IMR-90 (cell line): ENCODE results near the gene ARL6IP5. TPM values are rescaled to one million over a fixed set of nuclear protein-coding genes. Genes with fewer than 3 reads are reported as not detected.

Experiments used
- ATAC-seq: fragments of 200-7000 bp; cut with Tn5 transposase; 2 replicates; pipeline ENCODE4 v1.9.1; 2020; ENCODE audit warnings: low read depth, mild to moderate bottlenecking, moderate library complexity
- BruUV-seq: library from RNA; stranded (reverse); fragments of 400-500 nt; replicated peaks from 2 replicates; lab custom pipeline; 2021; lab: Mats Ljungman, UMichigan
- CTCF ChIA-PET: fragments of 300-600 bp; formaldehyde crosslinking; extraction: SDS; loops from one replicate; lab custom pipeline; 2021; ENCODE audit warnings: antibody characterized with exemption; lab: Yijun Ruan, JAX
- POLR2A ChIA-PET: fragments of 300-600 bp; sonication (Branson Sonifier 250); formaldehyde crosslinking; loops from one replicate; lab custom pipeline; 2022; ENCODE audit warnings: antibody characterized with exemption; ENCODE audit not compliant: unreplicated experiment; lab: Charles Lee
- DNase-seq: peaks from one replicate; pipeline ENCODE4 v3.0.0; 2013
- H2AFZ ChIP-seq: replicated peaks from 2 replicates; pipeline ENCODE3; 2013; ENCODE audit warnings: low read length, mild to moderate bottlenecking; ENCODE audit not compliant: poor library complexity
- H2AK5ac ChIP-seq: 2 replicates; pipeline ENCODE4 v1.6.1; 2013; ENCODE audit warnings: low read depth, low read length, inconsistent platforms
- H2AK9ac ChIP-seq: replicated peaks from 2 replicates; pipeline ENCODE3; 2013; ENCODE audit warnings: mild to moderate bottlenecking, low read depth, low read length, moderate library complexity; ENCODE audit not compliant: poor library complexity
- H2BK120ac ChIP-seq: 2 replicates; pipeline ENCODE4 v1.6.1; 2013; ENCODE audit warnings: low read depth, low read length, inconsistent platforms
- H2BK15ac ChIP-seq: 3 replicates; pipeline ENCODE4 v1.6.1; 2013; ENCODE audit warnings: low read depth, low read length, inconsistent platforms
- H2BK20ac ChIP-seq: 2 replicates; pipeline ENCODE4 v1.6.1; 2013; ENCODE audit warnings: low read depth, mild to moderate bottlenecking, inconsistent platforms, low read length, moderate library complexity
- H2BK5ac ChIP-seq: 2 replicates; pipeline ENCODE4 v1.6.1; 2013; ENCODE audit warnings: mild to moderate bottlenecking, low read depth, low read length, inconsistent platforms; ENCODE audit not compliant: poor library complexity, severe bottlenecking
- H3K14ac ChIP-seq: replicated peaks from 2 replicates; pipeline ENCODE4 v1.6.1; 2013; ENCODE audit warnings: low read depth, low read length, inconsistent platforms
- H3K18ac ChIP-seq: 2 replicates; pipeline ENCODE4 v1.6.1; 2013; ENCODE audit warnings: low read depth, low read length, control low read depth
- H3K23ac ChIP-seq: 2 replicates; pipeline ENCODE4 v1.6.1; 2013; ENCODE audit warnings: low read depth, low read length, inconsistent platforms
- H3K27ac ChIP-seq: 2 replicates; pipeline ENCODE4 v1.5.1; 2013; ENCODE audit warnings: mild to moderate bottlenecking, control low read depth, low read length; ENCODE audit not compliant: insufficient read depth
- H3K27me3 ChIP-seq: 2 replicates; pipeline ENCODE4 v1.6.1; 2013; ENCODE audit warnings: low read length; ENCODE audit not compliant: control insufficient read depth, insufficient read depth
- H3K36me3 ChIP-seq: 2 replicates; pipeline ENCODE4 v1.6.1; 2013; ENCODE audit warnings: low read length, mixed read lengths; ENCODE audit not compliant: control insufficient read depth, insufficient read depth
- H3K4ac ChIP-seq: 2 replicates; pipeline ENCODE4 v1.6.1; 2013; ENCODE audit warnings: low read depth, low read length, inconsistent platforms
- H3K4me1 ChIP-seq: 2 replicates; pipeline ENCODE4 v1.6.1; 2013; ENCODE audit warnings: low read length, mixed read lengths; ENCODE audit not compliant: control insufficient read depth, insufficient read depth
- H3K4me2 ChIP-seq: 2 replicates; pipeline ENCODE4 v1.6.1; 2013; ENCODE audit warnings: low read depth, mild to moderate bottlenecking, control low read depth, low read length, moderate library complexity
- H3K4me3 ChIP-seq: 2 replicates; pipeline ENCODE4 v1.5.1; 2013; ENCODE audit warnings: low read depth, mild to moderate bottlenecking, control low read depth, low read length, moderate library complexity; ENCODE audit not compliant: insufficient read depth
- H3K56ac ChIP-seq: 2 replicates; pipeline ENCODE4 v1.6.1; 2013; ENCODE audit warnings: low read length, inconsistent platforms; ENCODE audit not compliant: insufficient read depth; ENCODE audit errors: extremely low read depth
- H3K79me1 ChIP-seq, 2 experiments: 2 replicates each; pipeline ENCODE4 v1.6.1; 2013; ENCODE audit warnings: low read length in 2 of 2, inconsistent platforms in 1 of 2, low read depth in 1 of 2
- H3K9ac ChIP-seq: 2 replicates; pipeline ENCODE4 v1.6.1; 2013; ENCODE audit warnings: low read depth, low read length, control low read depth
- H3K9me1 ChIP-seq: 2 replicates; pipeline ENCODE4 v1.6.1; 2013; ENCODE audit warnings: low read length, inconsistent platforms; ENCODE audit not compliant: insufficient read depth
- H3K9me3 ChIP-seq: 2 replicates; pipeline ENCODE4 v1.6.1; 2013; ENCODE audit warnings: low read length; ENCODE audit not compliant: control insufficient read depth, insufficient read depth
- H4K20me1 ChIP-seq: 2 replicates; pipeline ENCODE4 v1.6.1; 2013; ENCODE audit warnings: low read length, inconsistent platforms; ENCODE audit not compliant: insufficient read depth
- H4K5ac ChIP-seq: 2 replicates; pipeline ENCODE4 v1.6.1; 2013; ENCODE audit warnings: mild to moderate bottlenecking, low read depth, low read length, control low read depth
- H4K8ac ChIP-seq, 2 experiments: 2 replicates each; pipeline ENCODE4 v1.6.1; 2013; ENCODE audit warnings: low read depth in 2 of 2, low read length in 2 of 2, control low read depth in 1 of 2, inconsistent platforms in 1 of 2
- H4K91ac ChIP-seq: 2 replicates; pipeline ENCODE4 v1.6.1; 2013; ENCODE audit warnings: low read depth, low read length, inconsistent platforms; ENCODE audit not compliant: insufficient read depth
- BHLHE40 ChIP-seq: fragments of 150-350 bp; IDR thresholded peaks from 2 replicates; pipeline ENCODE4 v1.6.1; 2016; ENCODE audit warnings: mild to moderate bottlenecking, low read depth, low read length
- FOS ChIP-seq: fragments of 150-350 bp; IDR thresholded peaks from 2 replicates; pipeline ENCODE4 v1.6.1; 2016; ENCODE audit warnings: low read depth, low read length
- MAFK ChIP-seq: IDR thresholded peaks from 2 replicates; pipeline ENCODE4 v1.6.1; 2012; ENCODE audit warnings: low read depth, low read length, improper control_type of control experiment
- MXI1 ChIP-seq: IDR thresholded peaks from 2 replicates; pipeline ENCODE4 v1.6.1; 2012; ENCODE audit warnings: low read depth, mild to moderate bottlenecking, low read length, moderate library complexity, borderline replicate concordance
- RCOR1 ChIP-seq: IDR thresholded peaks from 2 replicates; pipeline ENCODE4 v1.6.1; 2012; ENCODE audit warnings: mild to moderate bottlenecking, low read length, improper control_type of control experiment; ENCODE audit not compliant: insufficient replicate concordance
- RFX5 ChIP-seq: IDR thresholded peaks from 2 replicates; pipeline ENCODE4 v1.8.0; 2012; ENCODE audit warnings: low read depth, mild to moderate bottlenecking, low read length, moderate library complexity
- SMC3 ChIP-seq: fragments of 150-350 bp; IDR thresholded peaks from 2 replicates; pipeline ENCODE4 v1.6.1; 2016; ENCODE audit warnings: low read depth, mild to moderate bottlenecking, antibody characterized with exemption, low read length, moderate library complexity
- WGBS, 2 experiments: methylation state at CpG; one replicate each; pipeline versions ENCODE4 v1.1.5 to v1.1.7; 2013; ENCODE audit warnings: missing lambda C conversion rate in 2 of 2; ENCODE audit not compliant: insufficient read length in 1 of 2; ENCODE audit errors: extremely low coverage in 2 of 2; 5-methylcytosine and 5-hydroxymethylcytosine counted together
- dilution Hi-C: fragments of 300-500 bp; cut with HindIII; formaldehyde crosslinking; loops from one replicate; pipeline ENCODE4 v1.14.3; 2018; ENCODE audit warnings: low sequenced_read_pairs; ENCODE audit not compliant: unreplicated experiment
- in situ Hi-C: fragments of 300-500 bp; cut with MboI; formaldehyde crosslinking; loops from 3 replicates; pipeline ENCODE4 v1.14.3; 2019; ENCODE audit warnings: low sequenced_read_pairs, inconsistent platforms, mixed read lengths
- intact Hi-C: fragments of 100-400 bp; cut with micrococcal nuclease; formaldehyde crosslinking; loops from 2 replicates; pipeline ENCODE4 v1.10.0; 2022
- polyA plus RNA-seq, 3 experiments: library from polyadenylated mRNA; depleted of rRNA; stranded (reverse); fragments of >200 nt; gene quantifications; 2 replicates each; pipeline ENCODE4 v1.2.3, GENCODE V29; 2012; ENCODE audit warnings: low replicate concordance in 1 of 3
- total RNA-seq: library from RNA; depleted of rRNA; stranded (reverse); fragments of >200 nt; gene quantifications from 2 replicates; pipeline ENCODE4 v1.2.3, GENCODE V29; 2012

ARL6IP5 gene
- total and polyA plus RNA-seq, 2 of the 4 experiments (the other 2 are of a cell fraction) = 76.4 to 98.8 TPM

DNA sequence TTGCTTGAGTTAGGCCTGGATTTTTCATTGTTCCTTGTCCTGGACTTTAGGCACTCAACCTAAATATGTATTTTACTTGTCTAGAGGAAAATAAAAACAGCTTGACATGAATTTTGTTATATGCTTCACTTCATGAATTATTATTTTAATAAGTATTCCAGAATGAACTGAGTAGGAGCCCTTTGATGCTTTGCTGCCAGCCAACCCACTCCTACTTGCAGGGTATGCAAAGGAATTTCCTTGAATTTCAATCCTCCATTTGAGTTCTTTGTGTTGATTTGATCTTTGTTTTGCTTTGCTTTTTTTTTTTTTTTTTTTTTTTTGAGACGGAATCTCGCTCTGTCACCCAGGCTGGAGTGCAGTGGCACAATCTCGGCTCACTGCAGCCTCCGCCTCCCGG lies 11.6 kb downstream of the ARL6IP5 start:
- H4K5ac ChIP-seq = no peak overlapping the region
- H2AK9ac ChIP-seq = no peak overlapping the region
- peaks cover 10% of the 10 kb centered on the region for H3K4me1 ChIP-seq
- H2BK15ac ChIP-seq = no peak overlapping the region
- H3K23ac ChIP-seq = no peak overlapping the region
- intact Hi-C loops = no loop called here
- peaks cover 32% of the 10 kb centered on the region; the same call in 1 of the 2 replicates for H4K20me1 ChIP-seq
- TF ChIP-seq RCOR1 = no peak
- TF ChIP-seq BHLHE40 = no peak
- no peak for TF ChIP-seq SMC3
- TF ChIP-seq MXI1 = no peak
- TF ChIP-seq RFX5 = no peak
- no peak for TF ChIP-seq MAFK
- TF ChIP-seq FOS = no peak
- in situ Hi-C loops = no loop called here
- no peaks in the 10 kb centered on the region for H3K9me3 ChIP-seq
- no TSS peak for BruUV-seq
- no peak overlapping the region for H3K18ac ChIP-seq
- no peak overlapping the region for H2AFZ ChIP-seq
- H3K9me1 ChIP-seq = peaks cover 14% of the 10 kb centered on the region
- POLR2A ChIA-PET = no interaction called here
- no peak overlapping the region for H3K4me3 ChIP-seq
- H2AK5ac ChIP-seq = no peak overlapping the region
- no peak overlapping the region for H4K91ac ChIP-seq
- ATAC-seq (no peak), DNase-seq (no peak)
- H3K56ac ChIP-seq = no peak overlapping the region
- H4K8ac ChIP-seq = no peak overlapping the region
- no peak overlapping the region for H2BK20ac ChIP-seq
- H3K4ac ChIP-seq = no peak overlapping the region
- CTCF ChIA-PET = no interaction called here
- no peaks in the 10 kb centered on the region for H3K27me3 ChIP-seq
- no peak overlapping the region for H3K27ac ChIP-seq
- 100% methylated on average over 3 of the region's 5 CpGs; no CpG with 5 or more reads in 1 of the 2 experiments for WGBS, 2 experiments
- no peak overlapping the region for H3K9ac ChIP-seq
- peaks cover 7% of the 10 kb centered on the region for H3K36me3 ChIP-seq
- no peak overlapping the region for H2BK5ac ChIP-seq
- H2BK120ac ChIP-seq = no peak overlapping the region
- dilution Hi-C loops = no loop called here
- no peak overlapping the region for H3K4me2 ChIP-seq
- no peak overlapping the region for H3K14ac ChIP-seq
- peaks cover 17 to 65% of the 10 kb centered on the region in 2 experiments for H3K79me1 ChIP-seq
